ENCODE data around the gene RERE.

The RERE gene

DNA sequence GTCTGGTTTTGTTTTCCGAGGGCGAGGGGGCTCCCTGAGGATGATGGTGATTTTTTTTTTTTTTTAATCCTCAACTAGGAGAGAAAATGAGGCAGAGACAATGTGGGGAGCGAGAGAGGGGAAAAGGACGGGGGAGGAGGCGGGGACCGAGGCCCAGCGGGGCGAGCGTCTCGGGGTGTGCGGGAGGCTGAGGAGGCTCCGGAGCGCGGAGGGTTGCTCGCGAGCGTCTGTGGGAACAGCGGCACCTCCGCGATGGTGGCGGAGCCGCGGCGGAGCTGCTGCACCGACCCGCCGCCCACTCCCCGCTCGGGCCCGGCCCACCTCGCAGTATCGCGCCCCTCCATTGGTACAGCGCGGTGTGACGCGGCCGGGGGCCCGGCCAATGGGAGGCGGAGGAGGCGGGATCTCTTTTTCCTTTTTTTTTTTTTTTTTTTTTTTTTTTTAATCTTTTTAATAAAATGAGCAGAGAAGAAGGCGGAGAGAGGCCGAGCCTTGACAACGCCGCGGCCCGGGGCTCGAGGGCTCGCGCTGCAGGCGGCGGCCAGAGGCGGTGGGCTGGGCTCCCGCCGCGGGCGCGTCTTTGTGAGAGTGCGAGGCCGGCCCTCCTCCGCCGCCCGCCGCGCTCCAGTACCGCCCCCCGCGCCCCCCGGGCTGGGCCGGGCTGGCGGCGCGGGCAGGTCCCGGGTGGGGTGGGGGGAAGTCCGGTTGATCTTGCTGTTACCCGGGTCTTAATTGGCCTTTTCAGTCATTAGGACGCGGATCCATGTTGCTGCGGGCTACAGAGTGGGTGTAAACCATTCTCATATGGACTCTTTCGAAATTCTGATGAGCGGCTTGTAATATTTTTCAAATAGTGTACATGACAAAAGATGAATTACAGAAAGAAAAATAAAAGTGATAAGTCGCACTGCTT is at the start of gene RERE (continued):
- TF ChIP-seq, protein P1, sequence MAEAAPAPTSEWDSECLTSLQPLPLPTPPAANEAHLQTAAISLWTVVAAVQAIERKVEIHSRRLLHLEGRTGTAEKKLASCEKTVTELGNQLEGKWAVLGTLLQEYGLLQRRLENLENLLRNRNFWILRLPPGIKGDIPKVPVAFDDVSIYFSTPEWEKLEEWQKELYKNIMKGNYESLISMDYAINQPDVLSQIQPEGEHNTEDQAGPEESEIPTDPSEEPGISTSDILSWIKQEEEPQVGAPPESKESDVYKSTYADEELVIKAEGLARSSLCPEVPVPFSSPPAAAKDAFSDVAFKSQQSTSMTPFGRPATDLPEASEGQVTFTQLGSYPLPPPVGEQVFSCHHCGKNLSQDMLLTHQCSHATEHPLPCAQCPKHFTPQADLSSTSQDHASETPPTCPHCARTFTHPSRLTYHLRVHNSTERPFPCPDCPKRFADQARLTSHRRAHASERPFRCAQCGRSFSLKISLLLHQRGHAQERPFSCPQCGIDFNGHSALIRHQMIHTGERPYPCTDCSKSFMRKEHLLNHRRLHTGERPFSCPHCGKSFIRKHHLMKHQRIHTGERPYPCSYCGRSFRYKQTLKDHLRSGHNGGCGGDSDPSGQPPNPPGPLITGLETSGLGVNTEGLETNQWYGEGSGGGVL (tag by site-specific recombination; IDR thresholded peaks at IDR 0.05): peak; percentile 27; the same call in 1 of the 2 replicates
- TF ChIP-seq ZNF174 (tag by site-specific recombination; IDR thresholded peaks at IDR 0.05) (no peak), WT1 (tag by site-specific recombination; IDR thresholded peaks at IDR 0.05) (0 out of 2 replicates have a peak, but pooled peaks have one; percentile 13), ZFP37 (tag by site-specific recombination; IDR thresholded peaks at IDR 0.05) (no peak), ZNF248 (tag by site-specific recombination; IDR thresholded peaks at IDR 0.05) (no peak), ZNF629 (tag by site-specific recombination; IDR thresholded peaks at IDR 0.05) (peak; percentile 39), ZNF600 (tag by site-specific recombination; IDR thresholded peaks at IDR 0.05) (peak; percentile 84), ZNF610 (tag by site-specific recombination; IDR thresholded peaks at IDR 0.05; ENCODE audit: borderline replicate concordance) (peak; percentile 90), ZNF23 (tag by site-specific recombination; IDR thresholded peaks at IDR 0.05; ENCODE audit: borderline replicate concordance) (no peak), ZBTB48 (tag by site-specific recombination; IDR thresholded peaks at IDR 0.05) (peak; percentile 14; the same call in 1 of the 2 replicates), ZNF626 (tag by site-specific recombination; IDR thresholded peaks at IDR 0.05) (no peak), SP2 (tag by site-specific recombination; IDR thresholded peaks at IDR 0.05) (peak; percentile 79), KLF10 (tag by site-specific recombination; IDR thresholded peaks at IDR 0.05) (peak; percentile 29; the same call in 1 of the 2 replicates), ZNF677 (tag by site-specific recombination; IDR thresholded peaks at IDR 0.05) (peak; percentile 46; the same call in 1 of the 2 replicates), KLF8 (tag by site-specific recombination; IDR thresholded peaks at IDR 0.05) (peak; percentile 72), ZFP69B (tag by site-specific recombination; IDR thresholded peaks at IDR 0.05) (peak; percentile 22; the same call in 1 of the 2 replicates), ZNF561 (tag by site-specific recombination; IDR thresholded peaks at IDR 0.05; ENCODE audit: borderline replicate concordance) (peak; percentile 29; the same call in 1 of the 2 replicates)
- TF ChIP-seq, protein P2, sequence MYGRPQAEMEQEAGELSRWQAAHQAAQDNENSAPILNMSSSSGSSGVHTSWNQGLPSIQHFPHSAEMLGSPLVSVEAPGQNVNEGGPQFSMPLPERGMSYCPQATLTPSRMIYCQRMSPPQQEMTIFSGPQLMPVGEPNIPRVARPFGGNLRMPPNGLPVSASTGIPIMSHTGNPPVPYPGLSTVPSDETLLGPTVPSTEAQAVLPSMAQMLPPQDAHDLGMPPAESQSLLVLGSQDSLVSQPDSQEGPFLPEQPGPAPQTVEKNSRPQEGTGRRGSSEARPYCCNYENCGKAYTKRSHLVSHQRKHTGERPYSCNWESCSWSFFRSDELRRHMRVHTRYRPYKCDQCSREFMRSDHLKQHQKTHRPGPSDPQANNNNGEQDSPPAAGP (tag by site-specific recombination; IDR thresholded peaks at IDR 0.05): 0 out of 2 replicates have a peak, but pooled peaks have one; percentile 25
- TF ChIP-seq, protein P3, sequence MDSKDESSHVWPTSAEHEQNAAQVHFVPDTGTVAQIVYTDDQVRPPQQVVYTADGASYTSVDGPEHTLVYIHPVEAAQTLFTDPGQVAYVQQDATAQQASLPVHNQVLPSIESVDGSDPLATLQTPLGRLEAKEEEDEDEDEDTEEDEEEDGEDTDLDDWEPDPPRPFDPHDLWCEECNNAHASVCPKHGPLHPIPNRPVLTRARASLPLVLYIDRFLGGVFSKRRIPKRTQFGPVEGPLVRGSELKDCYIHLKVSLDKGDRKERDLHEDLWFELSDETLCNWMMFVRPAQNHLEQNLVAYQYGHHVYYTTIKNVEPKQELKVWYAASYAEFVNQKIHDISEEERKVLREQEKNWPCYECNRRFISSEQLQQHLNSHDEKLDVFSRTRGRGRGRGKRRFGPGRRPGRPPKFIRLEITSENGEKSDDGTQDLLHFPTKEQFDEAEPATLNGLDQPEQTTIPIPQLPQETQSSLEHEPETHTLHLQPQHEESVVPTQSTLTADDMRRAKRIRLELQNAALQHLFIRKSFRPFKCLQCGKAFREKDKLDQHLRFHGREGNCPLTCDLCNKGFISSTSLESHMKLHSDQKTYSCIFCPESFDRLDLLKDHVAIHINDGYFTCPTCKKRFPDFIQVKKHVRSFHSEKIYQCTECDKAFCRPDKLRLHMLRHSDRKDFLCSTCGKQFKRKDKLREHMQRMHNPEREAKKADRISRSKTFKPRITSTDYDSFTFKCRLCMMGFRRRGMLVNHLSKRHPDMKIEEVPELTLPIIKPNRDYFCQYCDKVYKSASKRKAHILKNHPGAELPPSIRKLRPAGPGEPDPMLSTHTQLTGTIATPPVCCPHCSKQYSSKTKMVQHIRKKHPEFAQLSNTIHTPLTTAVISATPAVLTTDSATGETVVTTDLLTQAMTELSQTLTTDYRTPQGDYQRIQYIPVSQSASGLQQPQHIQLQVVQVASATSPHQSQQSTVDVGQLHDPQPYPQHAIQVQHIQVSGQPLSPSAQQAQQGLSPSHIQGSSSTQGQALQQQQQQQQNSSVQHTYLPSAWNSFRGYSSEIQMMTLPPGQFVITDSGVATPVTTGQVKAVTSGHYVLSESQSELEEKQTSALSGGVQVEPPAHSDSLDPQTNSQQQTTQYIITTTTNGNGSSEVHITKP (tag by site-specific recombination; IDR thresholded peaks at IDR 0.05): peak; percentile 5; the same call in 1 of the 2 replicates
- TF ChIP-seq, protein P4, sequence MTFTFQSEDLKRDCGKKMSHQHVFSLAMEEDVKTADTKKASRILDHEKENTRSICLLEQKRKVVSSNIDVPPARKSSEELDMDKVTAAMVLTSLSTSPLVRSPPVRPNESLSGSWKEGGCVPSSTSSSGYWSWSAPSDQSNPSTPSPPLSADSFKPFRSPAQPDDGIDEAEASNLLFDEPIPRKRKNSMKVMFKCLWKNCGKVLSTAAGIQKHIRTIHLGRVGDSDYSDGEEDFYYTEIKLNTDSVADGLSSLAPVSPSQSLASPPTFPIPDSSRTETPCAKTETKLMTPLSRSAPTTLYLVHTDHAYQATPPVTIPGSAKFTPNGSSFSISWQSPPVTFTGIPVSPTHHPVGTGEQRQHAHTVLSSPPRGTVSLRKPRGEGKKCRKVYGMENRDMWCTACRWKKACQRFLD (tag by site-specific recombination; IDR thresholded peaks at IDR 0.05): no peak
- TF ChIP-seq, protein P5, sequence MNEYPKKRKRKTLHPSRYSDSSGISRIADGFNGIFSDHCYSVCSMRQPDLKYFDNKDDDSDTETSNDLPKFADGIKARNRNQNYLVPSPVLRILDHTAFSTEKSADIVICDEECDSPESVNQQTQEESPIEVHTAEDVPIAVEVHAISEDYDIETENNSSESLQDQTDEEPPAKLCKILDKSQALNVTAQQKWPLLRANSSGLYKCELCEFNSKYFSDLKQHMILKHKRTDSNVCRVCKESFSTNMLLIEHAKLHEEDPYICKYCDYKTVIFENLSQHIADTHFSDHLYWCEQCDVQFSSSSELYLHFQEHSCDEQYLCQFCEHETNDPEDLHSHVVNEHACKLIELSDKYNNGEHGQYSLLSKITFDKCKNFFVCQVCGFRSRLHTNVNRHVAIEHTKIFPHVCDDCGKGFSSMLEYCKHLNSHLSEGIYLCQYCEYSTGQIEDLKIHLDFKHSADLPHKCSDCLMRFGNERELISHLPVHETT (tag by site-specific recombination; IDR thresholded peaks at IDR 0.05): peak; percentile 69; the same call in 1 of the 2 replicates
- TF ChIP-seq, protein P6, sequence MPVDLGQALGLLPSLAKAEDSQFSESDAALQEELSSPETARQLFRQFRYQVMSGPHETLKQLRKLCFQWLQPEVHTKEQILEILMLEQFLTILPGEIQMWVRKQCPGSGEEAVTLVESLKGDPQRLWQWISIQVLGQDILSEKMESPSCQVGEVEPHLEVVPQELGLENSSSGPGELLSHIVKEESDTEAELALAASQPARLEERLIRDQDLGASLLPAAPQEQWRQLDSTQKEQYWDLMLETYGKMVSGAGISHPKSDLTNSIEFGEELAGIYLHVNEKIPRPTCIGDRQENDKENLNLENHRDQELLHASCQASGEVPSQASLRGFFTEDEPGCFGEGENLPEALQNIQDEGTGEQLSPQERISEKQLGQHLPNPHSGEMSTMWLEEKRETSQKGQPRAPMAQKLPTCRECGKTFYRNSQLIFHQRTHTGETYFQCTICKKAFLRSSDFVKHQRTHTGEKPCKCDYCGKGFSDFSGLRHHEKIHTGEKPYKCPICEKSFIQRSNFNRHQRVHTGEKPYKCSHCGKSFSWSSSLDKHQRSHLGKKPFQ (tag by site-specific recombination; IDR thresholded peaks at IDR 0.05): peak; percentile 66
- TF ChIP-seq, protein P7, sequence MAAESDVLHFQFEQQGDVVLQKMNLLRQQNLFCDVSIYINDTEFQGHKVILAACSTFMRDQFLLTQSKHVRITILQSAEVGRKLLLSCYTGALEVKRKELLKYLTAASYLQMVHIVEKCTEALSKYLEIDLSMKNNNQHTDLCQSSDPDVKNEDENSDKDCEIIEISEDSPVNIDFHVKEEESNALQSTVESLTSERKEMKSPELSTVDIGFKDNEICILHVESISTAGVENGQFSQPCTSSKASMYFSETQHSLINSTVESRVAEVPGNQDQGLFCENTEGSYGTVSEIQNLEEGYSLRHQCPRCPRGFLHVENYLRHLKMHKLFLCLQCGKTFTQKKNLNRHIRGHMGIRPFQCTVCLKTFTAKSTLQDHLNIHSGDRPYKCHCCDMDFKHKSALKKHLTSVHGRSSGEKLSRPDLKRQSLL (tag by site-specific recombination; IDR thresholded peaks at IDR 0.05): peak; percentile 49; the same call in 1 of the 2 replicates
- TF ChIP-seq, protein P8, sequence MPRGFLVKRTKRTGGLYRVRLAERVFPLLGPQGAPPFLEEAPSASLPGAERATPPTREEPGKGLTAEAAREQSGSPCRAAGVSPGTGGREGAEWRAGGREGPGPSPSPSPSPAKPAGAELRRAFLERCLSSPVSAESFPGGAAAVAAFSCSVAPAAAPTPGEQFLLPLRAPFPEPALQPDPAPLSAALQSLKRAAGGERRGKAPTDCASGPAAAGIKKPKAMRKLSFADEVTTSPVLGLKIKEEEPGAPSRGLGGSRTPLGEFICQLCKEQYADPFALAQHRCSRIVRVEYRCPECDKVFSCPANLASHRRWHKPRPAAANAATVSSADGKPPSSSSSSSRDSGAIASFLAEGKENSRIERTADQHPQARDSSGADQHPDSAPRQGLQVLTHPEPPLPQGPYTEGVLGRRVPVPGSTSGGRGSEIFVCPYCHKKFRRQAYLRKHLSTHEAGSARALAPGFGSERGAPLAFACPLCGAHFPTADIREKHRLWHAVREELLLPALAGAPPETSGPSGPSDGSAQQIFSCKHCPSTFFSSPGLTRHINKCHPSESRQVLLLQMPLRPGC (tag by site-specific recombination; IDR thresholded peaks at IDR 0.05): peak; percentile 50; the same call in 1 of the 2 replicates

Measured in HEK293 (cell line).